ENCODE measurements around the gene POU3F2. TPM values are rescaled to one million over a fixed set of nuclear protein-coding genes. Genes with fewer than 3 reads are reported as not detected.

The POU3F2 gene
- polyA plus RNA-seq, 2 of the 4 experiments (the other 2 are of a cell fraction): not detected

DNA sequence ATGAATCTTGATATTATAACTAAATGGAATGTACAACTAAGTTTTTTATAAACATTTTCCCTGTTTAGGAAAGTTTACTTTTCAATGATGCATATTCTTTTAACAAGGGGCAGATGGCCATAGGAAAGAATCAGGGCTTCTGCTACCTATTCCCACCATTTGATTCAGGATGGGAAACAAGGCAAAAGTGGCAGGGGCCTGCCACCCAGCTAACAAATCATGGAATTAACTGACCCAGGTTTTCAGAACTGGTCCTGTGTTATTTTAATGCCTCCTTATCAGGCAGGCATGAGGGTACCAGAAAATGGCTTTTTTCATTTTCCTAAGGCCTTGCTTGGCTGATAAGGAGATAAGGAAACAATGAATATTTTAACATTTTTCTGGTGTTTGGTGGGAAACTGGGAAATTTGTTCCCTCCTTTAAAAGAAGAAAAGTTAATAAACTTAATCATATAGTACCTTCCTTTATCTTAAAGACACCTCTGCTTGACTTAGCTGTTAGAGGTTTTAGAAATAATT is 6.7 kb downstream of the POU3F2 start (continued):
- TF ChIP-seq, protein P1, sequence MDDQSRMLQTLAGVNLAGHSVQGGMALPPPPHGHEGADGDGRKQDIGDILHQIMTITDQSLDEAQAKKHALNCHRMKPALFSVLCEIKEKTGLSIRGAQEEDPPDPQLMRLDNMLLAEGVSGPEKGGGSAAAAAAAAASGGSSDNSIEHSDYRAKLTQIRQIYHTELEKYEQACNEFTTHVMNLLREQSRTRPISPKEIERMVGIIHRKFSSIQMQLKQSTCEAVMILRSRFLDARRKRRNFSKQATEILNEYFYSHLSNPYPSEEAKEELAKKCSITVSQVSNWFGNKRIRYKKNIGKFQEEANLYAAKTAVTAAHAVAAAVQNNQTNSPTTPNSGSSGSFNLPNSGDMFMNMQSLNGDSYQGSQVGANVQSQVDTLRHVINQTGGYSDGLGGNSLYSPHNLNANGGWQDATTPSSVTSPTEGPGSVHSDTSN (IDR thresholded peaks at IDR 0.05): no peak
- TF ChIP-seq RARB (CRISPR knock-in tag; IDR thresholded peaks at IDR 0.05): no peak
- TF ChIP-seq KDM5A (IDR thresholded peaks at IDR 0.05): no peak
- no peak for TF ChIP-seq HOXB5 (CRISPR knock-in tag; IDR thresholded peaks at IDR 0.05)
- no peak for TF ChIP-seq EP300 (IDR thresholded peaks at IDR 0.05)

- 70% methylated on average over 9 of the region's 9 CpGs for WGBS (ENCODE audit: missing lambda C conversion rate)
- CTCF ChIA-PET: interaction anchor here (0.6 kb wide), 1 partner anchor 1247 kb away, joined by 3 read pairs; no protein-coding TSS in a partner anchor
- Histone ChIP-seq H3K9me3 (no peaks in the 10 kb centered on the region), H3K4me3 (no peak overlapping the region), H3K27ac (no peak overlapping the region), H3K4me1 (peaks cover 5% of the 10 kb centered on the region; the same call in 1 of the 3 replicates), H3K4me2 (no peak overlapping the region)
- DNase-seq (ENCODE audit: low read depth in 1 of 2, low spot score in 1 of 2): no peak
- TF ChIP-seq USF2 (IDR thresholded peaks at IDR 0.05) (no peak), CHD4 (IDR thresholded peaks at IDR 0.05; ENCODE audit: borderline replicate concordance) (no peak), ESRRA (IDR thresholded peaks at IDR 0.05; ENCODE audit: borderline replicate concordance, low read length) (no peak), FOSL2 (IDR thresholded peaks at IDR 0.05) (no peak), FOSL2 (CRISPR knock-in tag; IDR thresholded peaks at IDR 0.05) (no peak), MAFK (IDR thresholded peaks at IDR 0.05; ENCODE audit: partially characterized antibody) (no peak), TFCP2L1 (CRISPR knock-in tag; IDR thresholded peaks at IDR 0.05) (no peak), NR3C1 (IDR thresholded peaks at IDR 0.05) (no peak), ELK1 (IDR thresholded peaks at IDR 0.05; ENCODE audit: low read depth, low read length) (no peak), JUNB (IDR thresholded peaks at IDR 0.05) (no peak), TP53 (CRISPR knock-in tag; IDR thresholded peaks at IDR 0.05) (no peak), CHD2 (IDR thresholded peaks at IDR 0.05; ENCODE audit: low read length, partially characterized antibody) (no peak)
- FAIRE-seq: no peak
- POLR2A ChIA-PET: no interaction called here
- ATAC-seq: no peak
These were observed 7.4 kb downstream of the POU3F2 start for GRCh38 chr6:98841621-98842341.

- ATAC-seq (no peak), DNase-seq (ENCODE audit: low read depth in 1 of 2, low spot score in 1 of 2) (no peak), FAIRE-seq (no peak)
- H3K27ac ChIP-seq: no peak overlapping the region
- no peak overlapping the region for H3K4me3 ChIP-seq
- POLR2A ChIA-PET: no interaction called here
- TF ChIP-seq RARB (CRISPR knock-in tag; IDR thresholded peaks at IDR 0.05) (no peak), ATOH8 (CRISPR knock-in tag; IDR thresholded peaks at IDR 0.05; ENCODE audit: low read depth) (no peak), JUNB (IDR thresholded peaks at IDR 0.05) (no peak), MAFK (IDR thresholded peaks at IDR 0.05; ENCODE audit: partially characterized antibody) (no peak), RCOR1 (IDR thresholded peaks at IDR 0.05; ENCODE audit: low read depth, low read length) (no peak), POLR2A (IDR thresholded peaks at IDR 0.05; ENCODE audit: low read length) (no peak), USF2 (IDR thresholded peaks at IDR 0.05) (no peak), HOXB13 (CRISPR knock-in tag; IDR thresholded peaks at IDR 0.05; ENCODE audit: low read depth) (no peak)
- peaks cover 5% of the 10 kb centered on the region; the same call in 1 of the 3 replicates for H3K4me1 ChIP-seq
- H3K4me2 ChIP-seq: no peak overlapping the region
- CTCF ChIA-PET: no interaction called here
- 91% methylated on average over 16 of the region's 44 CpGs for WGBS (ENCODE audit: missing lambda C conversion rate)
- no peaks in the 10 kb centered on the region for H3K9me3 ChIP-seq
These were observed 8.2 kb downstream of the POU3F2 start for GRCh38 chr6:98842342-98843180.
